C4-2B (cell line): ENCODE results near the gene WASF2.

Experiments
- ZFX ChIP-seq: fragments of 450-650 bp; IDR thresholded peaks from 2 replicates; pipeline ENCODE4 v1.6.1; 2017
- TF ChIP-seq, protein P1 (sequence below): fragments of 450-650 bp; conservative IDR thresholded peaks from 2 replicates; pipeline ENCODE4 v1.5.1; 2017; ENCODE audit warnings: mild to moderate bottlenecking

DNA sequence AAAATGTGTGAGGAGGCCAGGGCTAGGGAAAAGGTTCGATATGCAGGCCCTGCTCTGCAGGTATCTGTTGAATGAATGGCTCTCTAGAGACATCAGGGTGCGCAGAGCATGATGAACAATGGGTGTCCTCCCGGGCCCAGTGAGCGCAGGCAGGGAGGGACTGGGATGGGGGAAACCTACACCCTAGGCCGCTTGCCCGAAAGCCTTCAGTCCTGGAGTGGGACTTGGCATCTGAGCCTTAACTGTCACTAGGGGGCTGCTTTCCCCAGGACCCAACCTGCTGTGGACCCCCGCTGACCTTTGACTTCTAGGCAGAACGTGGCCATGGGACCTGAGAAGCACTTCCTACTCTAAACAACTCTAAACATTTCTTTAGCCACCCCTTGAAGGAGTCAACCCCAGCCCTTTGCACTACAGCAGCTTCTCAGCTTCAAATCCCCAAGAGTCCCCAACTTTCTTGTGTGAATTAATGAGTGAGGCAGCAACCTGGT lies 122.8 kb downstream of the WASF2 start:
- TF ChIP-seq, protein P1, sequence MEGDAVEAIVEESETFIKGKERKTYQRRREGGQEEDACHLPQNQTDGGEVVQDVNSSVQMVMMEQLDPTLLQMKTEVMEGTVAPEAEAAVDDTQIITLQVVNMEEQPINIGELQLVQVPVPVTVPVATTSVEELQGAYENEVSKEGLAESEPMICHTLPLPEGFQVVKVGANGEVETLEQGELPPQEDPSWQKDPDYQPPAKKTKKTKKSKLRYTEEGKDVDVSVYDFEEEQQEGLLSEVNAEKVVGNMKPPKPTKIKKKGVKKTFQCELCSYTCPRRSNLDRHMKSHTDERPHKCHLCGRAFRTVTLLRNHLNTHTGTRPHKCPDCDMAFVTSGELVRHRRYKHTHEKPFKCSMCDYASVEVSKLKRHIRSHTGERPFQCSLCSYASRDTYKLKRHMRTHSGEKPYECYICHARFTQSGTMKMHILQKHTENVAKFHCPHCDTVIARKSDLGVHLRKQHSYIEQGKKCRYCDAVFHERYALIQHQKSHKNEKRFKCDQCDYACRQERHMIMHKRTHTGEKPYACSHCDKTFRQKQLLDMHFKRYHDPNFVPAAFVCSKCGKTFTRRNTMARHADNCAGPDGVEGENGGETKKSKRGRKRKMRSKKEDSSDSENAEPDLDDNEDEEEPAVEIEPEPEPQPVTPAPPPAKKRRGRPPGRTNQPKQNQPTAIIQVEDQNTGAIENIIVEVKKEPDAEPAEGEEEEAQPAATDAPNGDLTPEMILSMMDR = no peak
- no peak; the same call in 1 of the 2 replicates for TF ChIP-seq ZFX
